Endothelial cell of umbilical vein (primary cell): ENCODE data around the gene INTS6.

Experiments used
- EZH2 ChIP-seq: IDR thresholded peaks from 2 replicates; pipeline ENCODE4 v1.6.1; 2012; ENCODE audit warnings: borderline replicate concordance, low read depth, mild to moderate bottlenecking, moderate library complexity, low read length, inconsistent platforms; ENCODE audit not compliant: severe bottlenecking
- FOS ChIP-seq: IDR thresholded peaks from 2 replicates; pipeline ENCODE4 v1.6.1; 2011; ENCODE audit warnings: mild to moderate bottlenecking, low read length, moderate library complexity, borderline replicate concordance; ENCODE audit not compliant: insufficient read depth
- GATA2 ChIP-seq: IDR thresholded peaks from 2 replicates; pipeline ENCODE4 v1.7.0; 2011; ENCODE audit warnings: low read depth, mild to moderate bottlenecking, moderate library complexity, mixed read lengths, low read length; ENCODE audit not compliant: insufficient read length, insufficient read depth
- JUN ChIP-seq: IDR thresholded peaks from 2 replicates; pipeline ENCODE4 v1.6.1; 2011; ENCODE audit warnings: borderline replicate concordance, low read depth; ENCODE audit not compliant: insufficient read length, insufficient read depth
- POLR2A ChIP-seq: IDR thresholded peaks from 2 replicates; pipeline ENCODE4 v1.6.1; 2012; ENCODE audit warnings: low read depth, mild to moderate bottlenecking, control low read depth, low read length
- POLR2AphosphoS5 ChIP-seq: IDR thresholded peaks from 2 replicates; pipeline ENCODE4 v1.6.1; 2012; ENCODE audit warnings: low read depth, mild to moderate bottlenecking, control low read depth, low read length, moderate library complexity; ENCODE audit not compliant: insufficient read depth
- TF ChIP-seq, protein P1 (sequence below), 2 donors: IDR thresholded peaks; 1 replicate in 1 of 2; 2 replicates in 1 of 2; pipeline ENCODE4 v1.5.1; 2011; ENCODE audit warnings: low read length in 2 of 2, mild to moderate bottlenecking in 2 of 2, moderate library complexity in 2 of 2, control low read depth in 1 of 2, inconsistent platforms in 1 of 2, low read depth in 1 of 2; ENCODE audit not compliant: insufficient read depth in 1 of 2; ENCODE audit errors: extremely low read depth in 1 of 2
- TF ChIP-seq, protein P2 (sequence below): IDR thresholded peaks from 2 replicates; pipeline ENCODE4 v1.6.1; 2011; ENCODE audit not compliant: insufficient read depth, insufficient read length

DNA sequence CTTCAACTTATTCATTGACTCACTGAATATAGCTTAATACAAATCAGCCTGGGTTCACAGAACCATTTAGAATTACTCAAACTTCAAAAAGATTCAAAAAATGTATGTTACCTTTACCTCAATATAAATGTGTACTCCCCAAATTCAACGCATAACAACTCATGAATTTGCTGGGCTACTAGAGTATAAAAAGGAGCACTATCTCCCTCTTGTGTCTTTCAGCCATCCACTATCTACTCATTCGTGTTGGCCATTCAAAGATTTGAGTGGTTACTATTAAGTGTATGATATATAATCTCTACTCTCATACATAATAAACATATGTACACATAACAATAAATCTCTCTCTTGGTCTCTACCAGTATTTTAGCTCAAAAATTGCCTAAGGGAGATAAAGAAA, 20.3 kb downstream of the INTS6 start:
- TF ChIP-seq, protein P1, sequence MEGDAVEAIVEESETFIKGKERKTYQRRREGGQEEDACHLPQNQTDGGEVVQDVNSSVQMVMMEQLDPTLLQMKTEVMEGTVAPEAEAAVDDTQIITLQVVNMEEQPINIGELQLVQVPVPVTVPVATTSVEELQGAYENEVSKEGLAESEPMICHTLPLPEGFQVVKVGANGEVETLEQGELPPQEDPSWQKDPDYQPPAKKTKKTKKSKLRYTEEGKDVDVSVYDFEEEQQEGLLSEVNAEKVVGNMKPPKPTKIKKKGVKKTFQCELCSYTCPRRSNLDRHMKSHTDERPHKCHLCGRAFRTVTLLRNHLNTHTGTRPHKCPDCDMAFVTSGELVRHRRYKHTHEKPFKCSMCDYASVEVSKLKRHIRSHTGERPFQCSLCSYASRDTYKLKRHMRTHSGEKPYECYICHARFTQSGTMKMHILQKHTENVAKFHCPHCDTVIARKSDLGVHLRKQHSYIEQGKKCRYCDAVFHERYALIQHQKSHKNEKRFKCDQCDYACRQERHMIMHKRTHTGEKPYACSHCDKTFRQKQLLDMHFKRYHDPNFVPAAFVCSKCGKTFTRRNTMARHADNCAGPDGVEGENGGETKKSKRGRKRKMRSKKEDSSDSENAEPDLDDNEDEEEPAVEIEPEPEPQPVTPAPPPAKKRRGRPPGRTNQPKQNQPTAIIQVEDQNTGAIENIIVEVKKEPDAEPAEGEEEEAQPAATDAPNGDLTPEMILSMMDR (IDR thresholded peaks at IDR 0.05; ENCODE audit: extremely low read depth in 1 of 2, insufficient read depth in 1 of 2, low read depth in 1 of 2, low read length in 2 of 2): no peak
- TF ChIP-seq POLR2A: no peak
- TF ChIP-seq FOS: no peak
- TF ChIP-seq POLR2AphosphoS5: no peak
- TF ChIP-seq, protein P2, sequence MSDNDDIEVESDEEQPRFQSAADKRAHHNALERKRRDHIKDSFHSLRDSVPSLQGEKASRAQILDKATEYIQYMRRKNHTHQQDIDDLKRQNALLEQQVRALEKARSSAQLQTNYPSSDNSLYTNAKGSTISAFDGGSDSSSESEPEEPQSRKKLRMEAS: no peak
- TF ChIP-seq EZH2: no peak
- no peak for TF ChIP-seq GATA2
- no peak for TF ChIP-seq JUN
